CD4-positive, alpha-beta memory T cell (primary cell): ENCODE measurements around the gene TTLL6. TPM values are rescaled to one million over a fixed set of nuclear protein-coding genes. Genes with fewer than 3 reads are reported as not detected.
"Not testable (repeated sequence)": the region's sequence is repeated elsewhere in the genome, so short reads cannot be mapped to it uniquely, and the experiment has no call there.

Experiments used
- CTCF ChIA-PET: fragments of 350-600 bp; sonication (Branson Sonifier 250); formaldehyde crosslinking; loops from one replicate; lab custom pipeline; 2021; ENCODE audit warnings: inconsistent platforms; ENCODE audit not compliant: partially characterized antibody; lab: Charles Lee
- POLR2A ChIA-PET: fragments of 350-600 bp; sonication (Branson Sonifier 250); formaldehyde crosslinking; loops from one replicate; lab custom pipeline; 2021; ENCODE audit not compliant: partially characterized antibody; lab: Charles Lee
- DNase-seq, 5 donors: peaks; one replicate each; pipeline versions ENCODE4 v3.0.0 to v3.0.0-alpha.2; 2020 to 2022; ENCODE audit warnings: mixed read lengths in 1 of 5
- H3K27ac ChIP-seq: one replicate; pipeline ENCODE4 v1.7.0; 2013; ENCODE audit warnings: low read depth, low read length
- H3K27me3 ChIP-seq: 2 replicates; pipeline ENCODE4 v1.7.0; 2013; ENCODE audit warnings: mild to moderate bottlenecking, low read length, moderate library complexity; ENCODE audit not compliant: insufficient read depth
- H3K36me3 ChIP-seq: 2 replicates; pipeline ENCODE4 v1.7.0; 2013; ENCODE audit warnings: mild to moderate bottlenecking, low read length, moderate library complexity; ENCODE audit not compliant: insufficient read depth
- H3K4me1 ChIP-seq: 2 replicates; pipeline ENCODE4 v1.7.0; 2013; ENCODE audit warnings: mild to moderate bottlenecking, low read length, moderate library complexity; ENCODE audit not compliant: insufficient read depth
- H3K4me3 ChIP-seq, 2 donors: one replicate each; pipeline ENCODE4 v1.7.0; 2013; ENCODE audit warnings: low read length in 2 of 2, mild to moderate bottlenecking in 1 of 2
- H3K9me3 ChIP-seq, 2 donors: one replicate each; pipeline ENCODE4 v1.7.0; 2013; ENCODE audit warnings: low read length in 2 of 2, control low read depth in 1 of 2; ENCODE audit not compliant: control insufficient read depth in 1 of 2
- H3K27ac Mint-ChIP-seq, 7 donors: one replicate each; pipeline ENCODE4 v1.8.0; 2020 to 2021; ENCODE audit warnings: mixed read lengths in 7 of 7, mild to moderate bottlenecking in 6 of 7, inconsistent platforms in 3 of 7, moderate library complexity in 3 of 7
- H3K27me3 Mint-ChIP-seq, 2 donors: one replicate each; pipeline ENCODE4 v1.8.0; 2020 to 2021; ENCODE audit warnings: mixed read lengths in 2 of 2
- H3K36me3 Mint-ChIP-seq, 2 donors: one replicate each; pipeline ENCODE4 v1.8.0; 2020 to 2021; ENCODE audit warnings: mixed read lengths in 2 of 2, inconsistent platforms in 1 of 2, mild to moderate bottlenecking in 1 of 2
- H3K4me1 Mint-ChIP-seq, 4 donors: one replicate each; pipeline ENCODE4 v1.8.0; 2020 to 2021; ENCODE audit warnings: mixed read lengths in 4 of 4, mild to moderate bottlenecking in 1 of 4
- H3K4me3 Mint-ChIP-seq, 8 donors: one replicate each; pipeline ENCODE4 v1.8.0; 2020 to 2021; ENCODE audit warnings: mixed read lengths in 8 of 8, mild to moderate bottlenecking in 7 of 8, moderate library complexity in 6 of 8, inconsistent platforms in 3 of 8
- H3K9me3 Mint-ChIP-seq, 8 donors: one replicate each; pipeline ENCODE4 v1.8.0; 2020 to 2021; ENCODE audit warnings: mixed read lengths in 8 of 8, mild to moderate bottlenecking in 5 of 8, inconsistent platforms in 3 of 8, moderate library complexity in 1 of 8
- intact Hi-C: fragments of 100-400 bp; cut with micrococcal nuclease; formaldehyde crosslinking; loops from one replicate; pipeline ENCODE4 v1.15.1; 2023
- polyA plus RNA-seq, 2 donors: library from polyadenylated mRNA; unstranded; fragments of 300-500 nt; fragmentation: Illumina TruSeq; gene quantifications; one replicate each; pipeline ENCODE4 v1.2.3, GENCODE V29; 2021
- total RNA-seq, 2 experiments: library from RNA; stranded (reverse); gene quantifications; one replicate each; pipeline ENCODE4 v1.2.3, GENCODE V29; 2021

Gene TTLL6
- total and polyA plus RNA-seq, 4 experiments from 2014 or later, result not detected

- Histone ChIP-seq H3K36me3 (no peaks in the 10 kb centered on the region), H3K27me3 (no peaks in the 10 kb centered on the region), H3K27ac (no peak overlapping the region), H3K4me1 (no peaks in the 10 kb centered on the region), H3K4me3 (no peak overlapping the region), H3K9me3 (no peaks in the 10 kb centered on the region)
- intact Hi-C loops, result no loop called here
- Mint-ChIP-seq H3K4me3 (no peak overlapping the region), H3K4me1 (no peaks in the 10 kb centered on the region), H3K27ac (no peak overlapping the region), H3K36me3 (no peaks in the 10 kb centered on the region), H3K9me3 (no peaks in the 10 kb centered on the region), H3K27me3 (peaks cover 8 to 22% of the 10 kb centered on the region in 2 donors)
- no peak for DNase-seq
- CTCF ChIA-PET, result interaction anchor here (1.4 to 9.3 kb wide), 5 partner anchors 11 to 81 kb away, joined by 4 to 220 read pairs (median 4); partner anchors contain the start of gene PRAC2
- POLR2A ChIA-PET, result no interaction called here
Measured at GRCh38 chr17:48800626-48801217, 16.3 kb downstream of the TTLL6 start.

GRCh38 chr17:48799069-48799723 lies 17.8 kb downstream of the TTLL6 start:
- Histone ChIP-seq H3K36me3 (no peaks in the 10 kb centered on the region), H3K4me3 (no peak overlapping the region), H3K27ac (no peak overlapping the region), H3K27me3 (no peaks in the 10 kb centered on the region), H3K9me3 (no peaks in the 10 kb centered on the region), H3K4me1 (no peaks in the 10 kb centered on the region)
- Mint-ChIP-seq H3K9me3 (no peaks in the 10 kb centered on the region), H3K27me3 (peaks cover 8 to 27% of the 10 kb centered on the region in 2 donors), H3K36me3 (no peaks in the 10 kb centered on the region), H3K27ac (no peak overlapping the region), H3K4me1 (no peaks in the 10 kb centered on the region), H3K4me3 (no peak overlapping the region)
- ChIA-PET CTCF (interaction anchor here (0.9 to 9.3 kb wide), 6 partner anchors 9 to 120 kb away, joined by 3 to 220 read pairs (median 4); no protein-coding TSS in a partner anchor), POLR2A (no interaction called here)
- intact Hi-C loops, result no loop called here
- no peak for DNase-seq

GRCh38 chr17:48796163-48796522 lies 20.9 kb downstream of the TTLL6 start:
- H3K9me3 ChIP-seq, POLR2A ChIA-PET, H3K4me3 ChIP-seq, H3K27ac ChIP-seq, H3K27ac Mint-ChIP-seq, DNase-seq, H3K4me1 ChIP-seq, H3K4me3 Mint-ChIP-seq, H3K4me1 Mint-ChIP-seq, H3K36me3 Mint-ChIP-seq, H3K27me3 ChIP-seq, H3K36me3 ChIP-seq, intact Hi-C loops, H3K9me3 Mint-ChIP-seq: not testable (repeated sequence)
- peaks cover 15 to 39% of the 10 kb centered on the region in 2 donors for H3K27me3 Mint-ChIP-seq
- CTCF ChIA-PET, result interaction anchor here (1.2 kb wide), 1 partner anchor 83 kb away, joined by 3 read pairs; no protein-coding TSS in a partner anchor

- no peaks in the 10 kb centered on the region for H3K9me3 ChIP-seq
- intact Hi-C loops, result no loop called here
- H3K4me3 ChIP-seq, result no peak overlapping the region
- POLR2A ChIA-PET, result no interaction called here
- Mint-ChIP-seq H3K27ac (no peak overlapping the region), H3K36me3 (no peaks in the 10 kb centered on the region), H3K9me3 (no peaks in the 10 kb centered on the region), H3K4me1 (no peaks in the 10 kb centered on the region), H3K4me3 (no peak overlapping the region), H3K27me3 (peaks cover 15 to 38% of the 10 kb centered on the region in 2 donors)
- no peak for DNase-seq
- H3K27me3 ChIP-seq, result no peaks in the 10 kb centered on the region
- H3K36me3 ChIP-seq, result no peaks in the 10 kb centered on the region
- CTCF ChIA-PET, result interaction anchor here (1.2 kb wide), 1 partner anchor 83 kb away, joined by 3 read pairs; no protein-coding TSS in a partner anchor
- no peaks in the 10 kb centered on the region for H3K4me1 ChIP-seq
- H3K27ac ChIP-seq, result no peak overlapping the region
Measured at GRCh38 chr17:48795444-48796162, 21.4 kb downstream of the TTLL6 start.

- Histone ChIP-seq H3K4me1 (no peaks in the 10 kb centered on the region), H3K27ac (no peak overlapping the region), H3K36me3 (no peaks in the 10 kb centered on the region), H3K9me3 (no peaks in the 10 kb centered on the region), H3K27me3 (no peaks in the 10 kb centered on the region), H3K4me3 (no peak overlapping the region)
- POLR2A ChIA-PET, result no interaction called here
- DNase-seq, result no peak
- no peaks in the 10 kb centered on the region for H3K4me1 Mint-ChIP-seq
- intact Hi-C loops, result loop anchor here (5.0 kb wide), 1 partner anchor 115 kb away; no protein-coding TSS in a partner anchor
- H3K27ac Mint-ChIP-seq, result peak overlapping the region in 1 of 7 donors; percentile 34
- no peaks in the 10 kb centered on the region for H3K9me3 Mint-ChIP-seq
- H3K36me3 Mint-ChIP-seq, result no peaks in the 10 kb centered on the region
- H3K4me3 Mint-ChIP-seq, result no peak overlapping the region
- CTCF ChIA-PET, result interaction anchor here (0.9 to 2.5 kb wide), 3 partner anchors 11 to 114 kb away, joined by 3 to 20 read pairs (median 14); no protein-coding TSS in a partner anchor
- H3K27me3 Mint-ChIP-seq, result peaks cover 23 to 45% of the 10 kb centered on the region in 2 donors
Measured at GRCh38 chr17:48792033-48792798, 24.8 kb downstream of the TTLL6 start.

GRCh38 chr17:48791128-48792032 lies 25.6 kb downstream of the TTLL6 start:
- intact Hi-C loops, result loop anchor here (5.0 kb wide), 1 partner anchor 114 kb away; no protein-coding TSS in a partner anchor

More at GRCh38 chr17:48791128-48792032, 25.6 kb downstream of the TTLL6 start:
- peaks cover 23 to 49% of the 10 kb centered on the region in 2 donors for H3K27me3 Mint-ChIP-seq
- no peaks in the 10 kb centered on the region for H3K36me3 Mint-ChIP-seq
- no peak overlapping the region for H3K4me3 Mint-ChIP-seq
- Histone ChIP-seq H3K4me3 (no peak overlapping the region), H3K36me3 (no peaks in the 10 kb centered on the region), H3K27ac (no peak overlapping the region), H3K4me1 (no peaks in the 10 kb centered on the region), H3K27me3 (no peaks in the 10 kb centered on the region), H3K9me3 (no peaks in the 10 kb centered on the region)
- H3K4me1 Mint-ChIP-seq, result no peaks in the 10 kb centered on the region
- no peaks in the 10 kb centered on the region for H3K9me3 Mint-ChIP-seq
- H3K27ac Mint-ChIP-seq, result no peak overlapping the region
- peak in 1 of 5 donors; percentile 14 for DNase-seq
- CTCF ChIA-PET, result interaction anchor here (0.7 to 2.5 kb wide), 7 partner anchors 12 to 118 kb away, joined by 3 to 20 read pairs (median 6); partner anchors contain the start of gene PRAC2
- POLR2A ChIA-PET, result no interaction called here
